ELR (cell line): ENCODE results near the gene DOK1.
A peak's percentile ranks its signal among the peaks of the same experiment; 100 is the strongest.

Experiments
- DNase-seq: peaks from one replicate; pipeline ENCODE4 v3.0.0-alpha.2; 2015; ENCODE audit warnings: low read depth

DOK1 gene

GRCh38 chr2:74525717-74526648 lies 28.5 kb upstream of the DOK1 start, which contains the start of gene DQX1:
Gene DQX1, minus strand, starts transcription at chr2:74526231. Its CDS starts 502 bp downstream, at chr2:74525729.
- peak; percentile 64 for DNase-seq

GRCh38 chr2:74526649-74527230 lies 27.8 kb upstream of the DOK1 start:
- no peak for DNase-seq

GRCh38 chr2:74527741-74528140 lies 26.8 kb upstream of the DOK1 start:
- DNase-seq, result no peak

GRCh38 chr2:74528600-74529356 lies 25.7 kb upstream of the DOK1 start:
- DNase-seq, result peak; percentile 69

GRCh38 chr2:74529357-74530238 lies 24.9 kb upstream of the DOK1 start, which contains the start of the genes AUP1 and HTRA2:
Gene AUP1, minus strand, starts transcription at chr2:74529706. Its CDS starts 77 bp downstream, at chr2:74529629.
Gene HTRA2, plus strand, starts transcription at chr2:74529933. Its CDS starts 74 bp downstream, at chr2:74530007.
- peak; percentile 100 for DNase-seq

GRCh38 chr2:74530239-74531187 lies 24.0 kb upstream of the DOK1 start:
- peak; percentile 66 for DNase-seq

GRCh38 chr2:74531666-74532065 lies 22.9 kb upstream of the DOK1 start:
- DNase-seq, result no peak

- DNase-seq, result peak; percentile 69
These were observed 22.3 kb upstream of the DOK1 start for GRCh38 chr2:74532222-74532621.

- no peak for DNase-seq
These were observed 21.1 kb upstream of the DOK1 start for GRCh38 chr2:74533464-74533863.

- no peak for DNase-seq
These were observed 20.1 kb upstream of the DOK1 start for GRCh38 chr2:74534411-74534810.

GRCh38 chr2:74535440-74535965 lies 19.0 kb upstream of the DOK1 start:
- DNase-seq, result no peak

GRCh38 chr2:74536166-74536950 lies 18.2 kb upstream of the DOK1 start:
- no peak for DNase-seq

- DNase-seq, result no peak
These were observed 17.4 kb upstream of the DOK1 start for GRCh38 chr2:74537140-74537539.

- no peak for DNase-seq
These were observed 15.6 kb upstream of the DOK1 start for GRCh38 chr2:74538881-74539339.

GRCh38 chr2:74540291-74540690 lies 14.2 kb upstream of the DOK1 start:
- no peak for DNase-seq

- no peak for DNase-seq
These were observed 11.5 kb upstream of the DOK1 start for GRCh38 chr2:74542978-74543377.

GRCh38 chr2:74544634-74545033 lies 9.9 kb upstream of the DOK1 start:
- peak; percentile 31 for DNase-seq

- no peak for DNase-seq
These were observed 8.5 kb upstream of the DOK1 start for GRCh38 chr2:74546004-74546403.

- DNase-seq, result no peak
These were observed 6.1 kb upstream of the DOK1 start for GRCh38 chr2:74548285-74548899.
